BJ (cell line): ENCODE results near the gene POLR1F. TPM values are rescaled to one million over a fixed set of nuclear protein-coding genes. Genes with fewer than 3 reads are reported as not detected.

ENCODE experiments used
- CTCF ChIA-PET: fragments of 350-600 bp; formaldehyde crosslinking; extraction: SDS; loops from one replicate; lab custom pipeline; 2021; ENCODE audit warnings: antibody characterized with exemption, inconsistent platforms; lab: Yijun Ruan, JAX
- POLR2A ChIA-PET: fragments of 300-600 bp; sonication (Branson Sonifier 250); formaldehyde crosslinking; extraction: SDS; loops from one replicate; lab custom pipeline; 2021; ENCODE audit warnings: antibody characterized with exemption; lab: Charles Lee
- DNase-seq: peaks from one replicate; pipeline ENCODE4 v3.0.0-alpha.2; 2011; ENCODE audit warnings: low read depth
- H3K27me3 ChIP-seq: 2 replicates; pipeline ENCODE4 v1.6.0; 2011; ENCODE audit warnings: low read length; ENCODE audit not compliant: control insufficient read depth, insufficient read depth
- H3K36me3 ChIP-seq: 2 replicates; pipeline ENCODE4 v1.5.1; 2011; ENCODE audit warnings: low read length; ENCODE audit not compliant: control insufficient read depth, insufficient read depth
- H3K4me3 ChIP-seq: 2 replicates; pipeline ENCODE4 v1.5.1; 2011; ENCODE audit warnings: low read depth, mild to moderate bottlenecking, control low read depth, low read length
- CTCF ChIP-seq: IDR thresholded peaks from 2 replicates; pipeline ENCODE4 v1.5.1; 2011; ENCODE audit warnings: low read depth, mild to moderate bottlenecking, control low read depth, inconsistent platforms, low read length, moderate library complexity; ENCODE audit not compliant: insufficient read depth
- polyA plus RNA-seq: library from polyadenylated mRNA; depleted of rRNA; stranded (reverse); fragments of >200 nt; gene quantifications from 2 replicates; pipeline ENCODE4 v1.2.3, GENCODE V29; 2011

POLR1F gene
- polyA plus RNA-seq, 1 experiment = 5.1 TPM

GRCh38 chr7:19713676-19714075 is 4.8 kb upstream of the POLR1F start:
- Histone ChIP-seq H3K4me3 (no peak overlapping the region), H3K27me3 (no peaks in the 10 kb centered on the region; the same call in 1 of the 2 replicates), H3K36me3 (no peaks in the 10 kb centered on the region)
- TF ChIP-seq CTCF = peak; percentile 61
- no peak for DNase-seq
- ChIA-PET POLR2A (interaction anchor here (0.6 kb wide), 1 partner anchor 565 kb away, joined by 3 read pairs; no protein-coding TSS in a partner anchor), CTCF (interaction anchor here (0.6 to 8.1 kb wide), 18 partner anchors 9 to 938 kb away, joined by 3 to 121 read pairs (median 4); no protein-coding TSS in a partner anchor)

GRCh38 chr7:19709249-19709578 is 377 bp upstream of the POLR1F start:
- no peak for DNase-seq
- H3K27me3 ChIP-seq = no peaks in the 10 kb centered on the region; the same call in 1 of the 2 replicates
- no peaks in the 10 kb centered on the region for H3K36me3 ChIP-seq
- TF ChIP-seq CTCF = no peak
- H3K4me3 ChIP-seq = no peak overlapping the region
- POLR2A ChIA-PET = no interaction called here
- CTCF ChIA-PET = interaction anchor here (0.6 to 8.1 kb wide), 21 partner anchors 9 to 939 kb away, joined by 3 to 121 read pairs (median 4); no protein-coding TSS in a partner anchor

GRCh38 chr7:19707240-19707639 is 1.6 kb downstream of the POLR1F start:
- no peak for DNase-seq
- Histone ChIP-seq H3K27me3 (no peaks in the 10 kb centered on the region; the same call in 1 of the 2 replicates), H3K36me3 (0 out of 2 replicates have a peak, but pooled peaks cover 1% of the 10 kb centered on the region), H3K4me3 (no peak overlapping the region; the same call in 1 of the 2 replicates)
- CTCF ChIA-PET = interaction anchor here (1.1 kb wide), 1 partner anchor 10 kb away, joined by 3 read pairs; no protein-coding TSS in a partner anchor
- POLR2A ChIA-PET = no interaction called here
- TF ChIP-seq CTCF = no peak

- no peak for TF ChIP-seq CTCF
- H3K36me3 ChIP-seq = 0 out of 2 replicates have a peak, but pooled peaks cover 1% of the 10 kb centered on the region
- no peaks in the 10 kb centered on the region for H3K27me3 ChIP-seq
- H3K4me3 ChIP-seq = no peak overlapping the region
- POLR2A ChIA-PET = no interaction called here
- CTCF ChIA-PET = interaction anchor here (2.0 kb wide), 1 partner anchor 8 kb away, joined by 5 read pairs; no protein-coding TSS in a partner anchor
- no peak for DNase-seq
Measured at GRCh38 chr7:19705663-19706062, 3.2 kb downstream of the POLR1F start.

- Histone ChIP-seq H3K27me3 (no peaks in the 10 kb centered on the region), H3K4me3 (no peak overlapping the region), H3K36me3 (0 out of 2 replicates have a peak, but pooled peaks cover 1% of the 10 kb centered on the region)
- DNase-seq = no peak
- ChIA-PET POLR2A (no interaction called here), CTCF (no interaction called here)
- no peak for TF ChIP-seq CTCF
Measured at GRCh38 chr7:19701471-19701870, 7.4 kb downstream of the POLR1F start.
